Keratinocyte (primary cell): ENCODE measurements around the gene PLA2G2C.

ENCODE experiments used
- EZH2 ChIP-seq: IDR thresholded peaks from one replicate; pipeline ENCODE4 v1.6.1; 2012; ENCODE audit warnings: inconsistent platforms, mild to moderate bottlenecking, low read length, moderate library complexity
- TF ChIP-seq, protein P1 (sequence below), 3 experiments: IDR thresholded peaks in 1 of 3; conservative IDR thresholded peaks in 1 of 3; optimal IDR thresholded peaks in 1 of 3; 2 replicates in 2 of 3; 3 replicates in 1 of 3; pipeline versions ENCODE3 to v1.5.1; 2011; ENCODE audit warnings: low read length in 3 of 3, mild to moderate bottlenecking in 3 of 3, moderate library complexity in 2 of 3, control low read depth in 1 of 3, inconsistent platforms in 1 of 3; ENCODE audit not compliant: insufficient read depth in 2 of 3; ENCODE audit errors: extremely low read depth in 1 of 3

- TF ChIP-seq, protein P1, sequence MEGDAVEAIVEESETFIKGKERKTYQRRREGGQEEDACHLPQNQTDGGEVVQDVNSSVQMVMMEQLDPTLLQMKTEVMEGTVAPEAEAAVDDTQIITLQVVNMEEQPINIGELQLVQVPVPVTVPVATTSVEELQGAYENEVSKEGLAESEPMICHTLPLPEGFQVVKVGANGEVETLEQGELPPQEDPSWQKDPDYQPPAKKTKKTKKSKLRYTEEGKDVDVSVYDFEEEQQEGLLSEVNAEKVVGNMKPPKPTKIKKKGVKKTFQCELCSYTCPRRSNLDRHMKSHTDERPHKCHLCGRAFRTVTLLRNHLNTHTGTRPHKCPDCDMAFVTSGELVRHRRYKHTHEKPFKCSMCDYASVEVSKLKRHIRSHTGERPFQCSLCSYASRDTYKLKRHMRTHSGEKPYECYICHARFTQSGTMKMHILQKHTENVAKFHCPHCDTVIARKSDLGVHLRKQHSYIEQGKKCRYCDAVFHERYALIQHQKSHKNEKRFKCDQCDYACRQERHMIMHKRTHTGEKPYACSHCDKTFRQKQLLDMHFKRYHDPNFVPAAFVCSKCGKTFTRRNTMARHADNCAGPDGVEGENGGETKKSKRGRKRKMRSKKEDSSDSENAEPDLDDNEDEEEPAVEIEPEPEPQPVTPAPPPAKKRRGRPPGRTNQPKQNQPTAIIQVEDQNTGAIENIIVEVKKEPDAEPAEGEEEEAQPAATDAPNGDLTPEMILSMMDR (optimal IDR thresholded peaks at IDR 0.05 in 1 of 3, IDR thresholded peaks at IDR 0.05 in 1 of 3, conservative IDR thresholded peaks at IDR 0.05 in 1 of 3; ENCODE audit: extremely low read depth in 1 of 3, insufficient read depth in 2 of 3, low read length in 3 of 3), result no peak
- no peak for TF ChIP-seq EZH2
Observed at GRCh38 chr1:20150326-20150705, 36.0 kb downstream of the PLA2G2C start.
